ENCODE results near the gene PET100. TPM values are rescaled to one million over a fixed set of nuclear protein-coding genes. Genes with fewer than 3 reads are reported as not detected.

PET100 gene
- total and polyA plus RNA-seq, 2 experiments from 2014 or later, result 8.6 to 636 TPM

- TF ChIP-seq REST (IDR thresholded peaks at IDR 0.05; ENCODE audit: unreplicated experiment), result no peak
- TF ChIP-seq STAT1 (IDR thresholded peaks at IDR 0.05; ENCODE audit: unreplicated experiment), result no peak
- TF ChIP-seq CTCF (conservative IDR thresholded peaks at IDR 0.05; ENCODE audit: low read depth in 2 of 2), result no peak
- TF ChIP-seq ETS1 (IDR thresholded peaks at IDR 0.05), result no peak
- no peak for TF ChIP-seq ZNF331 (CRISPR knock-in tag; IDR thresholded peaks at IDR 0.05; ENCODE audit: low read depth)
Measured at GRCh38 chr19:7648265-7649014, 18.8 kb downstream of the PET100 start (continued).

GRCh38 chr19:7650148-7650547 lies 20.6 kb downstream of the PET100 start:
- Mint-ChIP-seq H3K4me3 (no peak overlapping the region), H3K4me1 (peaks cover 7% of the 10 kb centered on the region; the same call in 1 of the 3 replicates), H3K9me3 (no peaks in the 10 kb centered on the region), H3K36me3 (ENCODE audit: low read depth) (peaks cover 3% of the 10 kb centered on the region; the same call in 1 of the 3 replicates), H3K27me3 (ENCODE audit: insufficient read depth, low read depth, poor library complexity) (peaks cover 25% of the 10 kb centered on the region), H3K27ac (no peak overlapping the region)
- Histone ChIP-seq H4K20me1 (replicated peaks; ENCODE audit: insufficient read depth) (no peaks in the 10 kb centered on the region; the same call in 1 of the 2 replicates), H3K27me3 (ENCODE audit: insufficient read depth) (peaks cover 27% of the 10 kb centered on the region), H3K36me3 (ENCODE audit: insufficient read depth) (no peaks in the 10 kb centered on the region), H3K4me2 (no peak overlapping the region), H3K4me1 (ENCODE audit: insufficient read depth) (no peaks in the 10 kb centered on the region), H2AFZ (no peak overlapping the region), H3K27ac (ENCODE audit: low read depth) (no peak overlapping the region), H3K9me2 (ENCODE audit: insufficient read depth) (no peaks in the 10 kb centered on the region), H3K79me2 (replicated peaks; ENCODE audit: insufficient read depth) (no peaks in the 10 kb centered on the region), H3F3A (replicated peaks; ENCODE audit: low read depth) (no peaks in the 10 kb centered on the region), H3K4me3 (no peak overlapping the region)
- DNase-seq (ENCODE audit: low spot score), result no peak
- no peak for ATAC-seq
- no peak for TF ChIP-seq EZH2phosphoT487 (IDR thresholded peaks at IDR 0.05; ENCODE audit: unreplicated experiment)
- no peak for TF ChIP-seq JUNB (IDR thresholded peaks at IDR 0.05; ENCODE audit: unreplicated experiment)
- TF ChIP-seq NANOG (IDR thresholded peaks at IDR 0.05; ENCODE audit: borderline replicate concordance), result no peak
- no peak for TF ChIP-seq ZNF114 (CRISPR knock-in tag; IDR thresholded peaks at IDR 0.05)
- TF ChIP-seq CTCF (conservative IDR thresholded peaks at IDR 0.05; ENCODE audit: low read depth in 2 of 2), result no peak
